Hematopoietic multipotent progenitor cell treated with erythropoietin and hydrocortisone succinate and interleukin-3 and kit ligand, for 15 days (in vitro differentiated cells): Measurements from ENCODE around the gene UBE2E2.

Source experiments
- DNase-seq: peaks from one replicate; pipeline ENCODE4 v3.0.0-alpha.2; 2015; ENCODE audit warnings: low spot score

The UBE2E2 gene

GRCh38 chr3:23389089-23389488 lies 186.0 kb downstream of the UBE2E2 start:
- DNase-seq, result no peak

- DNase-seq, result no peak
Measured at GRCh38 chr3:23389686-23390085, 186.6 kb downstream of the UBE2E2 start.

DNA sequence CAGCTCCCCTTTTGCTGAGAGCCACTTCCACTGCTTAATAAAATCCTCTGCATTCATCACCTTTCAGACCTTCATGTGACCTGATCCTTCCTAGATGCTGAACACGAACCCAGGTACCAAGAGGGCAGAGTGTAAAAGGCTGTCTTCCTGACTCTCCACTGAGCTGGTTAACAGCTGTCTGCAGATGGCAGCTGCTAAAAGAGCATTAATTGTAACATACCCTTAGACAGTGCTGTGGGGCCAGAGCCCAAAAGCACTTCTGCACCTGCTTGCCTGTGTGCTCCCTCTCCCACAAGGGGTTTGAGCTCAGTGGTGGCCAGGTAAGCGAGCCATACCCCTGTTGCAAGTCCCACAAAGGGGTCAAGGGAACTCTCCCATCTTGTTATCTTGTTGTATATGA lies 187.3 kb downstream of the UBE2E2 start:
- no peak for DNase-seq

DNA sequence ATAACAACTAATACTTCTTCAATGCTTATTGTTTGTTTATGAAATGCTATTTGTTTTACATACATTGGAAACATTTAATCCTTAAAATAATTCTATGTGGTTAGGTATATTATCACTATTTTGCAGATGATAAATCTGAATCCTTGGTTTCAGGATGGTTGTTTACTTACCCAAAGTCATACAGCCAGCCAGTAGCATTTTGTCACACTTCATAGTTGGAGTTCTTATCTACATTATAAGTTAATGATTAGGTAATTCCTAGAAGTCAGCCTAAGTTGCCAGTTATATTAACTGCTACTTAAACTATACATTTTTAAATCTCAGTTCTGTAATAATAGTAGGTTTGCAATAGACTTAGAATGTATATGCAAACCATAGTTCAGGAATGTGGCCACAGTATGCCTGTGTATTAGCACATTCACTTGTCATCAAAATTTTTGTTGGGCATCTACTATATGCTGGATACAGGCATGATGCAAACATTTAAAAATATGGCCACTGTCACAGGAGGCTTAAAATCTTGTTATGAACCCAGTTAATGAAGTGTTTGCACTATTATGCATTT lies 187.9 kb downstream of the UBE2E2 start:
- DNase-seq, result no peak

- no peak for DNase-seq
Measured at GRCh38 chr3:23395115-23395514, 192.0 kb downstream of the UBE2E2 start.

DNA sequence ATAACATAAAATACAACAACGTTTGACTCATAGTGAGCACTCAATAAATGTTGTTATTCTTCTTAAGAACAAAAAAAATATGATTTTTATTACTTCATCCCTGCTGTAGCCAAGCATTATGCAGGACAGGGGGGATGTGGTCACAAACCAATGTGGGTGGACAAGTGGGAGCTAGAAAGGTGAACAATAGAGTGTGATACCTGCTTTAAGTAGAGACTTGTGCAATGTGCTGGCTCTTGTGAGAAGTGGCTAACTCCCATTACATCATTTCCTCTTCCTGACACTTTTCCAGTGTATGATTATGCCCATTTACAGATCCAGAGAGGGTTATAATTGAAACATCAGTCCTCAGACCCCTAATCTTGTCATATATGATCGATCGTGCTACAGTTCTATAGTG lies 193.6 kb downstream of the UBE2E2 start:
- no peak for DNase-seq

DNA sequence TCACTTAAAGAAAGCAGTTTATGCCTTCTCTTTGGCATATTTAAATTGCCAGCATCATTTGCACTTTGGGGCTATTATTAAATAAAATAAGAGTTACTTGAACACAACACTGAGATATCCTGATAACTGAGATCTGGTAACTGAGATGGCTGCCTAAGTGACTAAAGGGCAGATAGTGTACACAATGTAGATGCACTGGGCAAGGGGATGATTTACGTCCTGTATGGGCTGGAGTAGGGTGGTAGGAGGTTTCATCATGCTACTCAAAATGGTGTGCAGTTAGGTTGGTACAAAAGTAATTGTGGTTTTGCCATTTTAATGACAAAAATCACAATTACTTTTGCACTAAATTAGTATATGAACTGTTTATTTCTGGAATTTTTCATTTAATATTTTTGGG lies 196.1 kb downstream of the UBE2E2 start:
- DNase-seq, result no peak

GRCh38 chr3:23402728-23403492 lies 199.8 kb downstream of the UBE2E2 start:
- DNase-seq, result no peak

DNA sequence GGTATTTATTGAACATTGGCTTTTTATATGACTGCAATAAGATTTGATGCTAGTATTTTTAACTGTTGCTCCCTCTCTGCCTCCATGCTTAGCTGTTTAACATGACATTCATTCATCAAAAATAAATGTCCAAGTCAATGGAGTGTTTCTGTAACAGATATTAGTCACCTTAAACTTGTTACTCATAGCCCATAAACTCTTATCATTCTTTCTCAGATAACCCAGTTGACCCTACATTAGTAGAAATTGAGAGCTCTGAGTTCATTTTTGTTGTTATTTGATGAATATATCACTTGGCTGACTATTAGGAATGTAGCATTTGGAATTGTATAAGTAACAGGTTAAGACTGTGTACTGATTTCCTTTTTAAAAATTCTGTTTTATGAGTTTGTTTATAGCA lies 201.1 kb downstream of the UBE2E2 start:
- DNase-seq, result no peak

GRCh38 chr3:23405081-23405480 lies 202.0 kb downstream of the UBE2E2 start:
- DNase-seq, result no peak

DNA sequence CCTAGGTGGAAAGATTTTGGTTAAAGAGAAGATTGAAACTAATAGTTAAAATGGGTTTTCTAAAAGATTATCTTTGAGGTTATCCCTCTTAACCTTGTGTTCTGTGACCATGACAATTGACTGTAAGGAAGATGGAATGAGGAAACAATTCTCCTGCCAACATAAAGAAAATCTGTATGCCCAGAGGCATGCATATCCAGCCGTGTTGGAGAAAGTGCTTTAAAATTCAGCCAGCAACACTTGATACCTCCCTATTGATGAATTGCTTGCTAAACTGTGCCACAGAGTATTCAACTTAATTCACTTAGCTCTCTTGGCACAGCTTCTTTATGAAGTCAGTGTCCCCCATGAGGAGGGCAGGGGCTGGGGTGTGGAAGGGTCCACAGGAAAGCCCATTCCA lies 203.5 kb downstream of the UBE2E2 start:
- DNase-seq, result no peak

DNA sequence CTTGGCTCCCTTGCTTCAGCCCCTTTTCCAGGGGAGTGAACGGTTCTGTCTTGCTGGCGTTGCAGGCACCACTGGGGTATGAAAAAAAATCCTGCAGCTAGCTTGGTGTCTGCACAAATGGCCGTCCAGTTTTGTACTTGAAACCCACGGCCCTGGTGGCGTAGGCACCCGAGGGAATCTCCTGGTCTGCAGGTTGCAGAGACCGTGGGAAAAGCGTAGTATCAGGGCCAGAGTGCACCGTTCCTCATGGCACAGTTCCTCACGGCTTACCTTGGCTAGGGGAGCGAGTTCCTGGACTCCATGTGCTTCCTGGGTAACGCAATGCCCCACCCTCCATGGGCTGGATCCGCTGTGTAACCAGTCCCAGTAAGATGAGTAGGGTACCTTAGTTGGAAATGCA lies 214.9 kb downstream of the UBE2E2 start:
- no peak for DNase-seq

- no peak for DNase-seq
Measured at GRCh38 chr3:23421811-23422516, 218.8 kb downstream of the UBE2E2 start.

DNA sequence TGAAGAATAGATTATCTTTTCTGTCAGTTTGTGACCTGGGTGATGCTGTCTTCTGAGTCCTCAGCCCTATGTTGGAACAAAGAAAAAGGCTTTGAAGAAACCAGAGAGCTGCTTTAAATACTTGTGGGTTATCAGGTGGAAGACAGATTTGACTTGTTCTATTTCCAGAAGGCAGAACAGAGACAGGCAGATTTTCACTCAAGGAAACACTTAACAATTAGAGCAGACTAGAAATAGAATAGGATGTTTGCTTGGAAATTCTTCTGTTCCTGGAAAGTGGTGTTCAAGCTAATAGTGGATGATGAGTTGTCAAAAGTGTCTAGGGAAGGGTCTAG lies 219.4 kb downstream of the UBE2E2 start:
- no peak for DNase-seq

DNA sequence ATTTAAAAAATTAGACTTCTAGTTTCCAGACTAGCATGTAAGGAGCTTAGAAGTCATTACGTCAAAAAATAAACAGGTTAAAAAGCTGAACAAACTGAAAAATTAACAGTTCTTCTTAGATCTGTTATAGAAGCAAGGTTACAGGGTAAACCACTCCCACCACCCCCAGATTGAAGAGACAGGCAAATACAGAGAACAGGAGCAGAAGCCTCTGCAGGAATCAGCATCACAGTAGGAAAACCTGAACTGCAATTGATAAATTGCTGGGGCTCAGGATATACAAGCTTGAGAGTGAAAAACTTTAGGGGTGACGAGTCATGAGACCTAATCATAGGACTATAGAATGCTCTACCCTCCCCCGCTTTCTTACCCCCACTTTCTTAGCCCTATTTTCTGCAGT lies 222.3 kb downstream of the UBE2E2 start:
- DNase-seq, result no peak

- no peak for DNase-seq
Measured at GRCh38 chr3:23430781-23431398, 227.8 kb downstream of the UBE2E2 start.

DNA sequence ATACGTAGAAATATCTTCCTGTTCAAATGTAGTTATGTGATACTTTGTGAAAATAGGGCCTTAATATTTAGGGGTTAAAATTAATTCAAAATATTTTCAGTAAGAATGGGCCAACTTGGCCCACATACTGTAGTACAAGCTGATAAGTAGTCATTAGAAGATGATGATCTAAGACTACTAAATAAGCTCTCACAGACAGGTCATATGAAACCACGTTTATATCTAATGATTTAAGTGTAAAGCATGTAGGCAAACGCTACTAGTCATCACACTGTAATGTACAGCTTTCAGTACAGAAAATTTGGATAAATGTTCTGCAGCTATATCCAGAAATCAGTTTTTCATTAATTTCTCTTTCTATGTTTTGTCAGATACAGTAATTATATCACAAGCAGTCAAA lies 228.6 kb downstream of the UBE2E2 start:
- DNase-seq, result no peak

- no peak for DNase-seq
Measured at GRCh38 chr3:23435318-23435717, 232.2 kb downstream of the UBE2E2 start.

GRCh38 chr3:23435904-23436303 lies 232.8 kb downstream of the UBE2E2 start:
- no peak for DNase-seq

- no peak for DNase-seq
Measured at GRCh38 chr3:23437484-23438145, 234.5 kb downstream of the UBE2E2 start.

- DNase-seq, result no peak
Measured at GRCh38 chr3:23438657-23439056, 235.5 kb downstream of the UBE2E2 start.

GRCh38 chr3:23439080-23439479 lies 236.0 kb downstream of the UBE2E2 start:
- DNase-seq, result no peak
